Loucy (cell line): ENCODE data around the gene PRSS21.

ENCODE experiments used
- H2AFZ ChIP-seq: fragments of 200-600 bp; sonication (generic); 2 replicates; pipeline ENCODE4 v1.6.0; 2016; ENCODE audit warnings: antibody characterized with exemption, mild to moderate bottlenecking, low read length, moderate library complexity
- H3F3A ChIP-seq: fragments of 200-600 bp; 2 replicates; pipeline ENCODE4 v1.6.0; 2016; ENCODE audit warnings: antibody characterized with exemption, low read depth, mild to moderate bottlenecking
- H3K27me3 ChIP-seq: fragments of 200-600 bp; sonication (generic); 2 replicates; pipeline ENCODE4 v1.6.1; 2014; ENCODE audit warnings: low read length, mild to moderate bottlenecking; ENCODE audit not compliant: insufficient read depth, poor library complexity, severe bottlenecking
- H3K36me3 ChIP-seq: fragments of 200-600 bp; sonication (generic); 2 replicates; pipeline ENCODE4 v1.6.1; 2016; ENCODE audit warnings: low read length; ENCODE audit not compliant: insufficient read depth
- H3K4me1 ChIP-seq: fragments of 200-600 bp; sonication (generic); 2 replicates; pipeline ENCODE4 v1.5.1; 2014; ENCODE audit warnings: low read length, mild to moderate bottlenecking; ENCODE audit not compliant: insufficient read depth, poor library complexity, severe bottlenecking
- H3K4me2 ChIP-seq: fragments of 200-600 bp; sonication (generic); 2 replicates; pipeline ENCODE4 v1.6.0; 2014; ENCODE audit warnings: antibody characterized with exemption, low read length, low read depth, mild to moderate bottlenecking; ENCODE audit not compliant: poor library complexity, severe bottlenecking
- H3K4me3 ChIP-seq: fragments of 200-600 bp; sonication (generic); 2 replicates; pipeline ENCODE4 v1.5.1; 2014; ENCODE audit warnings: low read length, mild to moderate bottlenecking, mixed read lengths; ENCODE audit not compliant: poor library complexity, severe bottlenecking
- H3K79me2 ChIP-seq: fragments of 200-600 bp; sonication (generic); 2 replicates; pipeline ENCODE4 v1.6.1; 2014; ENCODE audit warnings: low read length; ENCODE audit not compliant: insufficient read depth
- H3K9ac ChIP-seq: fragments of 200-600 bp; sonication (generic); 2 replicates; pipeline ENCODE4 v1.6.0; 2014; ENCODE audit warnings: mild to moderate bottlenecking, low read depth, low read length, moderate library complexity; ENCODE audit not compliant: poor library complexity, severe bottlenecking
- H3K9me2 ChIP-seq: fragments of 200-600 bp; sonication (generic); replicated peaks from 2 replicates; pipeline ENCODE4 v1.6.1; 2016; ENCODE audit warnings: low read depth, low read length, mixed read lengths
- H3K9me3 ChIP-seq: fragments of 200-600 bp; sonication (generic); 2 replicates; pipeline ENCODE4 v1.6.1; 2014; ENCODE audit warnings: mild to moderate bottlenecking, antibody characterized with exemption, low read length, low read depth; ENCODE audit not compliant: insufficient read depth
- H4K20me1 ChIP-seq: fragments of 200-600 bp; sonication (generic); 2 replicates; pipeline ENCODE4 v1.6.0; 2014; ENCODE audit warnings: antibody characterized with exemption, low read length, mild to moderate bottlenecking; ENCODE audit not compliant: insufficient read depth, poor library complexity, severe bottlenecking
- EZH2phosphoT487 ChIP-seq: fragments of 200-600 bp; IDR thresholded peaks from 2 replicates; pipeline ENCODE4 v1.6.1; 2018; ENCODE audit warnings: antibody characterized with exemption, mild to moderate bottlenecking, moderate library complexity, borderline replicate concordance
- TF ChIP-seq, protein P1 (sequence below): fragments of 200-600 bp; sonication (generic); conservative IDR thresholded peaks from 2 replicates; pipeline ENCODE4 v1.5.1; 2014; ENCODE audit warnings: mild to moderate bottlenecking, antibody characterized with exemption, low read length

Gene PRSS21

DNA sequence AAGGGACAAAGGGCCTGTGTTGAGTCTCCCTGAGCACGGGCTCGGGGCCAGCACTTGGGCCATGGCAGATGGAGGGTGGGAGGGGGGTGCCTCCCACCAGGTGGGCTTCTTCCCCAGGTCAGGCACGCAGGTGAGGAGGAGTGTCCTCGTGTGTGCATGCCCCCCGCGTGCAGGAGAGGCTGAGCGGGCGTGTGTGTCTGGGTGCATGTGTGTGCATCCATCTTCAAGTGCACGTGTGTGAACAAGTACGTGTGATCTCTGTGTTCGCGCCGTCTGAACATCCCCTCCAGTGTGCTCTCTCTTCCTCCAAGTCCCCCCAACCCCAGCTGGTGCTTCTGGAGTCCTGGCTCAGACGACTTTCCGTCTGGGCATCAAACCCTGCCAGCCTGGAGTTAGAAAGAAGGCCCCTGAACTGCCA, 10.3 kb downstream of the PRSS21 start:
- no peak overlapping the region for H3K9ac ChIP-seq
- H3K4me3 ChIP-seq = no peak overlapping the region
- H3K9me2 ChIP-seq = no peaks in the 10 kb centered on the region
- no peaks in the 10 kb centered on the region for H3F3A ChIP-seq
- H2AFZ ChIP-seq = no peak overlapping the region
- no peaks in the 10 kb centered on the region for H4K20me1 ChIP-seq
- no peaks in the 10 kb centered on the region for H3K36me3 ChIP-seq
- no peaks in the 10 kb centered on the region for H3K9me3 ChIP-seq
- no peaks in the 10 kb centered on the region for H3K4me1 ChIP-seq
- no peaks in the 10 kb centered on the region for H3K27me3 ChIP-seq
- no peak overlapping the region for H3K4me2 ChIP-seq
- TF ChIP-seq, protein P1, sequence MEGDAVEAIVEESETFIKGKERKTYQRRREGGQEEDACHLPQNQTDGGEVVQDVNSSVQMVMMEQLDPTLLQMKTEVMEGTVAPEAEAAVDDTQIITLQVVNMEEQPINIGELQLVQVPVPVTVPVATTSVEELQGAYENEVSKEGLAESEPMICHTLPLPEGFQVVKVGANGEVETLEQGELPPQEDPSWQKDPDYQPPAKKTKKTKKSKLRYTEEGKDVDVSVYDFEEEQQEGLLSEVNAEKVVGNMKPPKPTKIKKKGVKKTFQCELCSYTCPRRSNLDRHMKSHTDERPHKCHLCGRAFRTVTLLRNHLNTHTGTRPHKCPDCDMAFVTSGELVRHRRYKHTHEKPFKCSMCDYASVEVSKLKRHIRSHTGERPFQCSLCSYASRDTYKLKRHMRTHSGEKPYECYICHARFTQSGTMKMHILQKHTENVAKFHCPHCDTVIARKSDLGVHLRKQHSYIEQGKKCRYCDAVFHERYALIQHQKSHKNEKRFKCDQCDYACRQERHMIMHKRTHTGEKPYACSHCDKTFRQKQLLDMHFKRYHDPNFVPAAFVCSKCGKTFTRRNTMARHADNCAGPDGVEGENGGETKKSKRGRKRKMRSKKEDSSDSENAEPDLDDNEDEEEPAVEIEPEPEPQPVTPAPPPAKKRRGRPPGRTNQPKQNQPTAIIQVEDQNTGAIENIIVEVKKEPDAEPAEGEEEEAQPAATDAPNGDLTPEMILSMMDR = no peak
- no peaks in the 10 kb centered on the region for H3K79me2 ChIP-seq

DNA sequence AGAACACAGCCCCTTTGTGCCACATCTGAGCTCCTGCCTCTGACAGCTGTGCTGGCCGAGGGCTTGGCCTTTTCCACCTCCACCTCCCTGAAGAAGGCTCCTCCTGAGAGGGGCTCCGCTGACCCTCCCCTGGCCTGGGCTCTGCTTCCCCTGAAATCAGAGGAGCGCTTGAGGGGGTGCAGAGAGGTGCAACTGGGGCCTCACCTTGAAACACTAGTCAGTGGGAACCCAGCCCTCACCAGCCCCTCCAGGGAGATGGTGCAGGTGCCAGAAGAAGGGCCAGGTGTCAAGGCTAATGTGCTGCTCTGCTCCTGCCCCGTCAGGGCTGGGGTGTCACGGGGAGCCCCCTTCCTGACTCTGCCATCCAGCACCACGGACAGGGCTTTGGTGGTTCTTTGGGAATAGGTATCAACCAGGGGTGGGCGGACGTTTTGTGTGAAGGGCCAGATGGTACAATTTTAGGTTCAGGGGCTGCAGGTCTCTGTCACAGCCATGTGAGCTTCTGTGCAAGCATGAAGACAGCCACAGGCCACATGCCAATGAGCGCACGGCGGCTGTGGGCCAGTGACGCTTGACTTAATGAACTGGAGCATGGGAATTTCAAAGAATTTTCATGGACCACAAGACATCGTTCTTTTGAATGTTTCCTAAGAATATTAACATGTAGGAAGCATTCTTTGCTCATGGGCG, 10.9 kb downstream of the PRSS21 start:
- H3K36me3 ChIP-seq = no peaks in the 10 kb centered on the region
- H3K4me2 ChIP-seq = no peak overlapping the region
- H3K4me3 ChIP-seq = no peak overlapping the region
- H3K9me3 ChIP-seq = no peaks in the 10 kb centered on the region
- TF ChIP-seq EZH2phosphoT487 = no peak
- TF ChIP-seq, protein P1 = no peak
- no peaks in the 10 kb centered on the region for H4K20me1 ChIP-seq
- H3K4me1 ChIP-seq = no peaks in the 10 kb centered on the region
- H3K9ac ChIP-seq = no peak overlapping the region
- no peak overlapping the region for H2AFZ ChIP-seq
- no peaks in the 10 kb centered on the region for H3F3A ChIP-seq
- H3K9me2 ChIP-seq = no peaks in the 10 kb centered on the region
- no peaks in the 10 kb centered on the region for H3K27me3 ChIP-seq
- H3K79me2 ChIP-seq = no peaks in the 10 kb centered on the region

DNA sequence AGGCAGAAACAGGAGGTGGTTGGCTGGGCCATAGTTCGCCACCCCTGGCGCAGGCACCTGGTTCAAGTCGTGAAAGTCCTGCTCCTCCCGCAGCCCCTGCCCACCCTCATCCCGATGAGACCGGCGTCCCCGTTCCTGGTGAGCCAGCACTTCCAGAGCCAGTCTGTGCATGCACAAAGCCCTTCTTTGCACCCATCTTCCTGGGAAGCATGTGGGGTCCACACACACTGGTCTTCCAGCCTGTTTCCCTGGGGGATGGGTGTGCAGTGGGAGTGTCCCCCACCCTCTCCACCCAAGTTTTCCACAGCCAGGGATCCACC, 11.4 kb downstream of the PRSS21 start:
- H3K79me2 ChIP-seq = no peaks in the 10 kb centered on the region
- no peaks in the 10 kb centered on the region for H3K9me3 ChIP-seq
- no peaks in the 10 kb centered on the region for H3F3A ChIP-seq
- no peaks in the 10 kb centered on the region for H3K27me3 ChIP-seq
- no peaks in the 10 kb centered on the region for H3K4me1 ChIP-seq
- H3K4me2 ChIP-seq = no peak overlapping the region
- H2AFZ ChIP-seq = no peak overlapping the region
- no peak overlapping the region for H3K4me3 ChIP-seq
- H3K9ac ChIP-seq = no peak overlapping the region
- no peaks in the 10 kb centered on the region for H3K9me2 ChIP-seq
- TF ChIP-seq, protein P1 = no peak
- TF ChIP-seq EZH2phosphoT487 = no peak
- no peaks in the 10 kb centered on the region for H4K20me1 ChIP-seq
- no peaks in the 10 kb centered on the region for H3K36me3 ChIP-seq
